Ascending aorta (tissue), 2 donors: ENCODE measurements around the gene DNAH3. TPM values are rescaled to one million over a fixed set of nuclear protein-coding genes. Genes with fewer than 3 reads are reported as not detected.

Experiments used
- DNase-seq, 2 donors: peaks; one replicate each; pipeline ENCODE4 v3.0.0-alpha.2; 2019; ENCODE audit warnings: low spot score in 2 of 2
- H3K27ac ChIP-seq, 2 donors: fragments of 200-600 bp; sonication (generic); one replicate each; pipeline ENCODE4 v1.5.1; 2016 to 2017; ENCODE audit warnings: mild to moderate bottlenecking in 1 of 2
- H3K27me3 ChIP-seq: fragments of 200-600 bp; sonication (generic); one replicate; pipeline ENCODE4 v1.5.1; 2017
- H3K36me3 ChIP-seq, 2 donors: fragments of 200-600 bp; sonication (generic); one replicate each; pipeline ENCODE4 v1.5.1; 2016
- H3K4me1 ChIP-seq, 2 donors: fragments of 200-600 bp; sonication (generic); one replicate each; pipeline ENCODE4 v1.5.1; 2016 to 2017; ENCODE audit warnings: mild to moderate bottlenecking in 1 of 2
- H3K4me3 ChIP-seq, 2 donors: fragments of 200-600 bp; sonication (generic); one replicate each; pipeline ENCODE4 v1.5.1; 2016 to 2017; ENCODE audit warnings: mild to moderate bottlenecking in 1 of 2
- H3K9me3 ChIP-seq, 2 donors: fragments of 200-600 bp; sonication (generic); one replicate each; pipeline ENCODE4 v1.5.1; 2016
- intact Hi-C: fragments of 100-400 bp; cut with DNase I; formaldehyde crosslinking; loops from one replicate; pipeline ENCODE4 v1.15.1; 2023
- total RNA-seq: library from RNA; depleted of rRNA; stranded (reverse); fragments of >200 nt; gene quantifications from one replicate; pipeline ENCODE4 v1.1.0, GENCODE V29; 2016
- TF ChIP-seq, protein P1 (sequence below), 3 experiments: fragments of 200-600 bp in 2 of 3; fragments of 450-650 bp in 1 of 3; sonication (generic) in 2 of 3; IDR thresholded peaks; one replicate each; pipeline ENCODE4 v1.5.1; 2016 to 2019; ENCODE audit warnings: antibody characterized with exemption in 3 of 3, mild to moderate bottlenecking in 1 of 3, moderate library complexity in 1 of 3

DNAH3 gene
- total RNA-seq, 1 donor from 2014 or later: 0.32 TPM

GRCh38 chr16:20918486-20919239 lies 232.0 kb downstream of the DNAH3 start:
- Histone ChIP-seq H3K27me3 (no peaks in the 10 kb centered on the region), H3K27ac (peak overlapping the region; percentile 0 to 20), H3K4me3 (no peak overlapping the region), H3K36me3 (peaks cover 3 to 12% of the 10 kb centered on the region in 2 donors), H3K4me1 (peaks cover 3 to 5% of the 10 kb centered on the region in 2 donors), H3K9me3 (no peaks in the 10 kb centered on the region)
- intact Hi-C loops: no loop called here
- TF ChIP-seq, protein P1, sequence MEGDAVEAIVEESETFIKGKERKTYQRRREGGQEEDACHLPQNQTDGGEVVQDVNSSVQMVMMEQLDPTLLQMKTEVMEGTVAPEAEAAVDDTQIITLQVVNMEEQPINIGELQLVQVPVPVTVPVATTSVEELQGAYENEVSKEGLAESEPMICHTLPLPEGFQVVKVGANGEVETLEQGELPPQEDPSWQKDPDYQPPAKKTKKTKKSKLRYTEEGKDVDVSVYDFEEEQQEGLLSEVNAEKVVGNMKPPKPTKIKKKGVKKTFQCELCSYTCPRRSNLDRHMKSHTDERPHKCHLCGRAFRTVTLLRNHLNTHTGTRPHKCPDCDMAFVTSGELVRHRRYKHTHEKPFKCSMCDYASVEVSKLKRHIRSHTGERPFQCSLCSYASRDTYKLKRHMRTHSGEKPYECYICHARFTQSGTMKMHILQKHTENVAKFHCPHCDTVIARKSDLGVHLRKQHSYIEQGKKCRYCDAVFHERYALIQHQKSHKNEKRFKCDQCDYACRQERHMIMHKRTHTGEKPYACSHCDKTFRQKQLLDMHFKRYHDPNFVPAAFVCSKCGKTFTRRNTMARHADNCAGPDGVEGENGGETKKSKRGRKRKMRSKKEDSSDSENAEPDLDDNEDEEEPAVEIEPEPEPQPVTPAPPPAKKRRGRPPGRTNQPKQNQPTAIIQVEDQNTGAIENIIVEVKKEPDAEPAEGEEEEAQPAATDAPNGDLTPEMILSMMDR (IDR thresholded peaks at IDR 0.05): no peak
- peak in 1 of 2 donors; percentile 72 for DNase-seq

- Histone ChIP-seq H3K4me3 (no peak overlapping the region), H3K9me3 (no peaks in the 10 kb centered on the region), H3K4me1 (peaks cover 9 to 18% of the 10 kb centered on the region in 2 donors), H3K27ac (no peak overlapping the region), H3K27me3 (no peaks in the 10 kb centered on the region), H3K36me3 (peaks cover 3 to 10% of the 10 kb centered on the region in 2 donors)
- TF ChIP-seq, protein P1 (IDR thresholded peaks at IDR 0.05): no peak
- DNase-seq: no peak
- intact Hi-C loops: no loop called here
These were observed 233.7 kb downstream of the DNAH3 start for GRCh38 chr16:20916942-20917341.

- H3K36me3 ChIP-seq: peaks cover 3% of the 10 kb centered on the region in 2 donors
- TF ChIP-seq, protein P1 (IDR thresholded peaks at IDR 0.05): no peak
- intact Hi-C loops: no loop called here
- H3K27ac ChIP-seq: no peak overlapping the region
- DNase-seq: no peak
- H3K4me3 ChIP-seq: no peak overlapping the region
- H3K4me1 ChIP-seq: peaks cover 16 to 25% of the 10 kb centered on the region in 2 donors
- no peaks in the 10 kb centered on the region for H3K9me3 ChIP-seq
- no peaks in the 10 kb centered on the region for H3K27me3 ChIP-seq
These were observed 234.4 kb downstream of the DNAH3 start for GRCh38 chr16:20916289-20916688.

DNA sequence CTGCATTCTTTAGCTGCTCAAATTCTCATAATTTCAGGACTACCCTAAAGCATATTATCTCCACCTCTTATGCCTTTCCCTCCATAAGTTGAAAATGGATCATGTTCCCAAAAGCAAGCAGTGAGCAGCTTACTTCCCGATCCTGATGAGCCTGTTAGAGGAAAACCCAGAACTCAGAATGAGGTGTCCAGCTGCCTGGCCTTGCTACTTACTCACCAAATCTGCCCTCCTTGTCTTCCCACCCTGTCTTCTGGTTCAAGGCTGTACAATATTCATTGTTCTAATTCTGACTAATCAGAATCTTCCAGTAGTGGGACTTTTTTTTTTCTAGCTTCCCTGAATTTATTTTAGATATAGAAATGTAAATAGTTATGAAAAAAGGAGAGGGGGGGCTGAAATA lies 239.3 kb downstream of the DNAH3 start:
- H3K27me3 ChIP-seq: no peaks in the 10 kb centered on the region
- TF ChIP-seq, protein P1 (IDR thresholded peaks at IDR 0.05): no peak
- peaks cover 22 to 65% of the 10 kb centered on the region in 2 donors for H3K4me1 ChIP-seq
- no peaks in the 10 kb centered on the region for H3K9me3 ChIP-seq
- DNase-seq: no peak
- peak overlapping the region; percentile 96 to 100 for H3K27ac ChIP-seq
- no peak overlapping the region for H3K4me3 ChIP-seq
- no peaks in the 10 kb centered on the region for H3K36me3 ChIP-seq
- intact Hi-C loops: no loop called here

- TF ChIP-seq, protein P1 (IDR thresholded peaks at IDR 0.05): no peak
- no peak for DNase-seq
- Histone ChIP-seq H3K27ac (peak overlapping the region; percentile 96 to 100), H3K9me3 (no peaks in the 10 kb centered on the region), H3K4me3 (no peak overlapping the region), H3K4me1 (peaks cover 26 to 68% of the 10 kb centered on the region in 2 donors), H3K36me3 (no peaks in the 10 kb centered on the region), H3K27me3 (no peaks in the 10 kb centered on the region)
- intact Hi-C loops: no loop called here
These were observed 239.8 kb downstream of the DNAH3 start for GRCh38 chr16:20910781-20911321.
